ENCODE results near the gene PADI2. TPM values are rescaled to one million over a fixed set of nuclear protein-coding genes. Genes with fewer than 3 reads are reported as not detected.

The PADI2 gene
- total RNA-seq, 1 experiment from 2014 or later: 27.7 TPM

GRCh38 chr1:17080085-17080759 lies 39.0 kb downstream of the PADI2 start:
- H3K4me3 ChIP-seq (ENCODE audit: low read depth, low read length, poor library complexity, severe bottlenecking): no peak overlapping the region
- no TSS peak for BruUV-seq (replicated peaks)
- H3K9me3 ChIP-seq (ENCODE audit: low read depth, low read length, poor library complexity, severe bottlenecking): no peaks in the 10 kb centered on the region
- no peak overlapping the region for H3K27ac ChIP-seq (ENCODE audit: low read depth, low read length, poor library complexity, severe bottlenecking)
- ChIA-PET CTCF (no interaction called here), POLR2A (ENCODE audit: low non-redundant PET) (no interaction called here)
- TF ChIP-seq EZH2 (IDR thresholded peaks at IDR 0.05; ENCODE audit: borderline replicate concordance, low read depth, low read length, poor library complexity, severe bottlenecking) (no peak), CTCF (conservative IDR thresholded peaks at IDR 0.05; ENCODE audit: low read depth, low read length) (no peak)
- intact Hi-C loops (cut with micrococcal nuclease; ENCODE audit: unreplicated experiment): no loop called here
- no peaks in the 10 kb centered on the region for H3K4me1 ChIP-seq (ENCODE audit: insufficient read depth, low read length, poor library complexity, severe bottlenecking)
- H3K27me3 ChIP-seq (replicated peaks; ENCODE audit: insufficient read depth, low read depth, low read length, poor library complexity): no peaks in the 10 kb centered on the region
- no peak for DNase-seq (ENCODE audit: low spot score)
- peaks cover 4% of the 10 kb centered on the region for H3K36me3 ChIP-seq (ENCODE audit: insufficient read depth, low read length, poor library complexity, severe bottlenecking)

DNA sequence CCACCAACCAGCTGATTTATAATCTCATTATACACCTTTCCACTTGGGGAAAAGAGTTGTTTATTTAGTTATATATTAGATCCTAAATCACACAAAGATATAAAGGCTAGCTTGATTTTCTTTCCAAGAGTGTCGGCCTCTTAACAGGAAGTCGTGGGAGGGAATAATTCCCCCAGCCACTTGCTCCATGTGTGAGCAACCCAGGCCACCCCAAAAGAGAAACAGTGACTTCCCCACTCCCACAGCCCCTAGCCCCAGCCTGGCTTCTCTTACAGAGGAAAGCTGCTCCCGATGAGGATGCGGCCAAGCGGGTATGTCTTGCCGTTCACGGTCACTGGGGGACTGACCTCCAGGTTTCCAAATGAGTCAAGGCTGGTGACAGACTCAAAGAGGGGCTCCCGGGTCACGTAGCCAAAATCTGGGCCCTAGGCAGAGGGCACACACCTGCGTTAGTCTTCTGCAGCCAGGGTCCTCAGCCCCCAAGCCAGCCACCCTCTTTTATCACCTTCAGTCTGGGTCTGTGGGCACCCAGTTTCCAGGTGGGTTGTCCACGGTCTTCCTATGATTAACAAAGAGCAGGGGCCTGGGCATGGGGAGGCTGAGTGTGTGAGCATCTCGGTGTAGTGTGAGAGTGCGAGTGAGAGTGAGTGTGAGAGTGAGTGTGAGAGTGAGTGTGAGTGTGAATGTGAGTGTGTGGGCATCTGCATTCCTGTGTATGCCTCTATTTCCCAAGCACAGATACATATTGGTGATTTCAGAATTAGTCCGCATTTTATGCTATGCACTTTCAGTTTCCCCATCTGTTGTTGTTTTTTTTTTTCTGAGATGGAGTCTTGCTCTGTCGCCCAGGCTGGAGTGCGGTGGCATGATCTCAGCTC lies 40.0 kb downstream of the PADI2 start:
- BruUV-seq (replicated peaks): no TSS peak
- no peaks in the 10 kb centered on the region for H3K9me3 ChIP-seq (ENCODE audit: low read depth, low read length, poor library complexity, severe bottlenecking)
- peak; percentile 26 for DNase-seq (ENCODE audit: low spot score)
- ChIA-PET CTCF (no interaction called here), POLR2A (ENCODE audit: low non-redundant PET) (no interaction called here)
- peaks cover 4% of the 10 kb centered on the region for H3K36me3 ChIP-seq (ENCODE audit: insufficient read depth, low read length, poor library complexity, severe bottlenecking)
- no peak for TF ChIP-seq CTCF (conservative IDR thresholded peaks at IDR 0.05; ENCODE audit: low read depth, low read length)
- TF ChIP-seq EZH2 (IDR thresholded peaks at IDR 0.05; ENCODE audit: borderline replicate concordance, low read depth, low read length, poor library complexity, severe bottlenecking): no peak
- no peak overlapping the region for H3K27ac ChIP-seq (ENCODE audit: low read depth, low read length, poor library complexity, severe bottlenecking)
- no peaks in the 10 kb centered on the region for H3K4me1 ChIP-seq (ENCODE audit: insufficient read depth, low read length, poor library complexity, severe bottlenecking)
- intact Hi-C loops (cut with micrococcal nuclease; ENCODE audit: unreplicated experiment): no loop called here
- no peaks in the 10 kb centered on the region for H3K27me3 ChIP-seq (replicated peaks; ENCODE audit: insufficient read depth, low read depth, low read length, poor library complexity)
- H3K4me3 ChIP-seq (ENCODE audit: low read depth, low read length, poor library complexity, severe bottlenecking): no peak overlapping the region

DNA sequence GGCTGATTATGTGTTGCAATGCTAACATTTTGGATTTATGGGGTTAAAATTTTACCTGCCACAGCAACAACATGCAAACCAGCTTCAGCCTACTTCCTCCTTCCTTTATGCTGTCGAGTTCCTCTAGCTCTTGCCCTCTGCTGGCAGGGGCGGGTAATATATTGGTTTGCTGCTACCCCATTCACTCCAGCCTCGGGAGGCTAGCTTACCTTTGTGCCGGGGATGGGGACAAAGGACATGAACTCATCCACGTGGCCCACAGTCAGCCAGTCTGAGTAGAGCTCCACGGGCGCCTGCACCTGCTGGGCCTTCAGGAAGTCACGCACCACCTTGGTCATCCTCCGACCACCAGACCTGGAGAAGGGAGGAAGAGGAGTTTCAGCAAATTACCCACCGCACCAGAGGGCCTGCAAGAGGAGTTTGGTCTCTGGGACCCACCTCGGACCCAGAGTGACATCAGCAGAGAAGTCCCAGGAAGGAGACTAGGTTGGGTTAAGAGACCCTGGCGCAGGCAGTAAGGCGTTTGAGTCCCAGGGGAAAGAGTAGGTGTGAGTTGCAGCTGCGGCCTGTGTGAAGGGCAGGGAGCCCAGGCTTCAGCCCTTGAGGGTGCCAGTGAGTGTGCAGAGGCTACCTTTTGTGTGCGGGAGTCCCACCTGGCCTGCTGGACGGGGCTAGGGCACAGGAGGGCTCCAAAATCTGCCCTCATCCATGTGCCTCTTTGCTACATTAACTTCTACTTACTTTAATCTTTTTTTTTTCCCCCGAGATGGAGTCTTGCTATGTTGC lies 43.6 kb downstream of the PADI2 start:
- intact Hi-C loops (cut with micrococcal nuclease; ENCODE audit: unreplicated experiment): no loop called here
- no peaks in the 10 kb centered on the region for H3K9me3 ChIP-seq (ENCODE audit: low read depth, low read length, poor library complexity, severe bottlenecking)
- peak; percentile 50 for DNase-seq (ENCODE audit: low spot score)
- H3K27me3 ChIP-seq (replicated peaks; ENCODE audit: insufficient read depth, low read depth, low read length, poor library complexity): no peaks in the 10 kb centered on the region
- POLR2A ChIA-PET (ENCODE audit: low non-redundant PET): no interaction called here
- no TSS peak for BruUV-seq (replicated peaks)
- H3K4me3 ChIP-seq (ENCODE audit: low read depth, low read length, poor library complexity, severe bottlenecking): no peak overlapping the region
- H3K4me1 ChIP-seq (ENCODE audit: insufficient read depth, low read length, poor library complexity, severe bottlenecking): no peaks in the 10 kb centered on the region
- peaks cover 4% of the 10 kb centered on the region for H3K36me3 ChIP-seq (ENCODE audit: insufficient read depth, low read length, poor library complexity, severe bottlenecking)
- CTCF ChIA-PET: interaction anchor here (0.6 to 1.1 kb wide), 2 partner anchors 15 to 441 kb away, joined by 4 read pairs; no protein-coding TSS in a partner anchor
- no peak overlapping the region for H3K27ac ChIP-seq (ENCODE audit: low read depth, low read length, poor library complexity, severe bottlenecking)
- TF ChIP-seq CTCF (conservative IDR thresholded peaks at IDR 0.05; ENCODE audit: low read depth, low read length) (peak; percentile 43; the same call in 1 of the 2 replicates), EZH2 (IDR thresholded peaks at IDR 0.05; ENCODE audit: borderline replicate concordance, low read depth, low read length, poor library complexity, severe bottlenecking) (no peak)
